GM19455 (cell line): ENCODE measurements around the gene TRAP1.
"Not testable (repeated sequence)": the region's sequence is repeated elsewhere in the genome, so short reads cannot be mapped to it uniquely, and the experiment has no call there.

Source experiments
- ATAC-seq: cut with Tn5 transposase; IDR thresholded peaks from one replicate; pipeline ENCODE4 v1.9.1; 2021; ENCODE audit not compliant: unreplicated experiment

TRAP1 gene

DNA sequence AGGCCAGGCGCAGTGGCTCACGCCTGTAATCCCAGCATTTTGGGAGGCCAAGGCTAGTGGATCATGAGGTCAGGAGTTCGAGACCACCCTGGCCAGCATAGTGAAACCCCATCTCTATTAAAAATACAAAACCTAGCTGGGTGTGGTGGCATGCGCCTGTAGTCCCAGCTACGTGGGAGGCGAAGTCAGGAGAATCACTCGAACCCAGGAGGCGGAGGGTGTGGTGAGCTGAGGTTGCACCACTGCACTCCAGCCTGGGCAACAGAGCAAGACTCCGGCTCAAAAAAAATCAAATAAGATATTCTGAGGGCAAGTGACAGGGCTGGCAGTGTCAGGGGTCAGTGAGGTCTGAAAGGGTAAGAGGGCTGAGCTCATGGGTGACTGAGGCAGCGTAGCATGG, 2.9 kb downstream of the TRAP1 start:
- not testable (repeated sequence) for ATAC-seq

DNA sequence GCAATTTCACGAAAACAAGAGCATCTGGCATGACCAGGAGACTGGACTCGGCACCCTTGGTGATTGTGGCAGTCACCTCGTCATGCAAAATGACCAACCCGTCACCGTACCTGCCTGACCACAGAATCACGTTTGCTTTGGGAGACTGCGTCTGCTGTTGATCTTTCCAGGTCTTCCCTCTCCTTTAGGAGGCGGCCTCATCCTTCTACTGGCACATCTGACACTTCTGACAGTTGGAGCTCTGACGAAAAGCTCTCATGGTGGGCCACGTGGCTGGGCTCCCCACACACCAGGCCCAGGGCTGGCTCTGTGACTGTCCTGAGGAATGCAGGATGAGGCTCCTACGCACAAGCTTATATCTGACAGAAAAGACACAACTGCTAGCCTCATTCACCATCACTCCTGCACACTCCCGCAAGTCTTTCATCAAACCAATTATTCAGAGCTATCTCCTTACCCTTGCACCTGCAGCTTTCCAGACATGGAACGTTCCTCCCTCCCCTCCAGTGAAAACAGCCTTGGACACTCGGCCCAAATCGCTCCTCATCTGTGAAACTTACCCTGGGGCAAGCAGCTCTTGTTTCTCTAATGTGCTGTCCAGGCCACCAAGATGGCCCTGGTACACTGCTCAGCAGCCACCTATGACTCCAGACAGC, 3.6 kb downstream of the TRAP1 start:
- no peak for ATAC-seq

DNA sequence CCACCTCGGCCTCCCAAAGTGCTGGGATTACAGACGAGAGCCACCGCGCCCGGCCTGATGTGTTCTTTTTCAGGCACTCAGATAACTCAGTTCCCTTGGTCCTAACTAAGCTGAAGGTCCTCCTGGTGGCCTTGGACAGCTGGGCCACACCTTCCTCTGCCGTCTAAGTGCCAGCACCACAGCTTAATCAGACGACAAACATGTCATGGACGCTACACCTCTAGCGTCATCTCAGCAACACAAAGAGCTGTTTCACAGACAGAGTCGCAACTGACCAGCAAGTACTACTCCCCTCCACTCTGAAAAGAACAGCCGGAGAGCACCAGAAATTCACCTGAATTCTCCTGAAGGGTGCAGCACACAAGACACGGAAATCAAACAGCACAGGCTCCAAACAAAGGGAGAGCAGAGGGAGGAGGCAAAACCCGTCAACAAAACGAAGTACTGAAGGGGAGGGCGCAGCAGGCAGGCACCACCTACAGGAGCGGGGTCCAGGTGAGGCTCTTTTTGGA, 4.4 kb downstream of the TRAP1 start:
- ATAC-seq: no peak

DNA sequence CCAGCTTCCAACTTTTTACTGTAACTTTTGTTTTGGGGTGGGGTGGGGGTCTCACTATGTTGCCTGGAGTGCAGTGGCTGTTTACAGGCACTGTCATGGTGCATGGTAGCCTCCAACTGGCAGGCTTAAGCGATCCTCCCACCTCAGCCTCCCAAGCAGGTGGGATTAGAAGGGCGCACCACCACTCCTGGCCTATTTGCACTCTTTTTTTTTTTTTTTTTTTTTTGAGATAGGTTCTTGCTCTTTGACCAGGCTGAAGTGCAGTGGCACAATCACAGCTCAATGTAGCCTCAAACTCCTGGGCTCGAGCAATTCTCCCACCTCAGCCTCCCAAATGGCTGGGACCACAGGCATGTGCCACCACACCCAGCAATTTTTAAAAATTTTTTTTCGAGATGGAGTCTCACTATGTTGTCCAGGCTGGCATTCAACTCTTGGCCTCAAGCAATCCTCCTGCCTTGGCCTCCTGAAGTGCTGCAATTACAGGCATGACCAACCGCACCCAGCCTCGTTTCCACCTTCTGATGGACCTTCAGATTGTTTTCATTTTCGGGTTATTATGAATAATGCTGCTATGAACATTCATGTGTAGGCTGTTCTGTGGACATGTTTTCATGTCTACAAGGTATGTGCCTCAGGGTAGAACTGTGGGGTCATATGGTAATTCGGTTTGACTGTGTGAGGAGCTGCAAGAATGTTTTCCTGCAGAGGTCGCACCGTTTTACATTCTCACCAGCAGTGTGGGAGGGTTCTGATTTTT, 10.9 kb downstream of the TRAP1 start:
- no peak for ATAC-seq

DNA sequence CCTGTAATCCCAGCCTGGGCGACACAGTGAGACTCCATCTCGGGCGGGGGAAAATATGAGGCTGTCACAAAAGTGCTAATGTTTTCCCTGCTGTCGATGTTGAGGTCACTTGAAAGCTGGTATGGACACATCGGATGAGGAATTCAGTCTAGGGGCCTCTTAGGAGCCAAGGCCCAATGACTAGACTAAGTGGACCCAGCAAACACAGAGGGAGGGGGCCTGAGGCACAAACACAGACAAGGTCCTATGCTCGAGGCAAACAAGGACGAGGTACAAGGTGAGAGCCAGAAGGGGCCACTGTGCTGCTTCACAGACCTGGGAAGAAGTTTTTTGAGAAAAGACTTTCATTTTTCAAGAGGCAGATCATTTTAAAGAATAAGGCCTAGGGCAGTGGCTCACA, 15.2 kb downstream of the TRAP1 start:
- ATAC-seq: no peak

DNA sequence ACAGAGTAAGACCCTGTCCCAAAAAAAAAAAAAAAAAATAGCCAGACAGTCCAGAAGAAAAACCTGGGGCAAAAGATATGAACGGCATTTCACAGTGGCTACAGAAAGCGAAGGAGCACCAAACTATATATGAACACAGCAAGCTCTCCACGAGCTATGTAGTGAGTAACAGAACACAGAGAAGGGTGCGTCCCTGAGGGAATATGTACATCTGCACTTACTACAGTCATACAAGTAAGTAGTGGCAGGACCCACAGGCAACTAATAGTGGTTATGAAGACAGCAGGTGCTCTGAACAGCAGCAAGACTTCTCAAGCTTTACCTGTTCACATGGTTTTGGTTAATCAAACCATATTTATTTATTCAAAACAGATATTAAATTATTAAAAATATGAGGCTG, 15.8 kb downstream of the TRAP1 start:
- no peak for ATAC-seq

DNA sequence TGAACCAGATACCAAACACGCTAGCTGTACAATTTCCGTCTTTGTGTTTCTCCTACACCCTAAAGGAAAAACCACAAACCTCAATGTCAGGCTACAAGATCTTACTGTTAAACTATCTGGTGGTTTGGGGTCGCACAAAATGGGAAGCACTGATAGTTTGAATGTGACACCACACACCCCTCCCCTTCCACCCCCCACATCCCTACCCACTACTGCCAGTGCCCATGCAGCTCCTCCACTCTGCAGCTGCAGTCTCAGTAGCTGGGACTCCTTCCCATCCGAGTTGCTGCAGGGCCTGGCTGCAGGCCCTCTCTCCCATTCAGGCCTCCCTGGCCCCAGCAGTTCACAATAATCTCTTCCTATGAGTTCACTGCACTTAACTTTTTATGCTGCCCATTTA, 18.4 kb downstream of the TRAP1 start:
- ATAC-seq: no peak

DNA sequence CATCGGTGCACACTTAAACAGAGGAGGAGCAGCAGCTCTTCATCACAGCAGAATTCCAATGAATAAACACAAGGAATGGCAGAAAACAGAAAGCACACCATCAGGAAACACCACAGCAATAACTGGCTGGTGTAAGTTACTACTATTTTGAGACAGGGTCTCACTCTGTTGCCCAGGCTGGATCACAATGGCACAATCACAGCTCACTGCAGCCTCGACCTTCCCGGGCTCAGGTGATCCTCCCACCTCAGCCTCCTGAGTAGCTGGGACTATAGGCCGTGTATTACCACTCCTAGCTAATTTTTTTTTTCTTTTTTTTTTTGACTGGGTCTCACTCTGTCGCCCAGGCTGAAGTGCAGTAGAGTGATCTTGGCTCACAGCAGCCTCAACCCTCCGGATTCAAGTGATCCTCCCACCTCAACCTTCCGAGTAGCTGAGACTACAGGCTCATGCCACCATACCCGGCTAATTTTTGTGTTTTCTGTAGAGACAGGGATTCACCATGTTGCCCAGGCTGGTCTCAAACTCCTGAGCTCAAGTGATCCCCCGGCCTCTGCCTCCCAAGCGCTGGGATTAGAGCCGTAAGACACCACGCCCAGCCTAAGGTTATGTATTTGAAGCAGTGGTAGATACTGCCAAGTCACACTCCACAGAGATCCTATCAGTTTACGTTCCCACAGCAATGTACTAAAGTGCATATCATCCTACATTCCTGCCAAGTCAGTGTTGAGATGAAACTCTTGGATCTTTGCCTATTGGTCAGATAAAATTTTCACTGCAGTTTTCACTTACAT, 20.7 kb downstream of the TRAP1 start:
- no peak for ATAC-seq

DNA sequence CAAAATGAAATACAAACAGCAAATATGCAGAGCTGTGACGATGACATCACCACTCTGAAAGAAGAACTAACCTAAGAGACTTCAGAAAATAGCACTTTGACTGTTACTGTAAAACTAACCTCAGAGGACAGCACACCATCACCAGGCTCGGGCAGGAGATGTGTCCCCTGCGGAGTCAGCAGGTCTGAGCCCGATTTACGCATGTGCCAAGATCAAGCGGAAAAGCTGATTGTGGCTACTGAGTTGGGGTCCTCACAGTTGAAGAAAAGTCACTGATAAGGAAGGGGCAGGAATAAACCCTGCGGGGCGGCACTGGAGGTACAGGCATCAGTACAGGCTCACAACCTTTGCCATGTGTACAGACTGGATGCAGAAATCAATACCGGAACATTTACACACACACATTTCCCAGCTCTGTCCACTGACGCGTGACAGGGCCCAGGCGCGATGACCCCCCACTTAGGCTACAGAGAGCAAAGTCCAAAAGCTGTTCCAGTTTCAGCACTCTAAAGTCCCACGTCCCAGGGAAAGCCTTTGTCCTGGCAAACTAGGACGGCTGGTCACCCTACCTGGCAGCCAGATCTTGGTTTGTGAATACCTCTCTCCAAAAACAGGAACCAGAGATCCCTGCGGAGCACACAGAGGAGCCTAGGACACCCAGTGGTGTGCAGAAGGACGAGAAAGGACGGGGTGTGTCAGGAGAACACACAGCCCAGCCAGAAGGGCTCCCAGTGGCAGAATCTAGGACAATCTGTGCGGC, 21.5 kb downstream of the TRAP1 start:
- no peak for ATAC-seq

DNA sequence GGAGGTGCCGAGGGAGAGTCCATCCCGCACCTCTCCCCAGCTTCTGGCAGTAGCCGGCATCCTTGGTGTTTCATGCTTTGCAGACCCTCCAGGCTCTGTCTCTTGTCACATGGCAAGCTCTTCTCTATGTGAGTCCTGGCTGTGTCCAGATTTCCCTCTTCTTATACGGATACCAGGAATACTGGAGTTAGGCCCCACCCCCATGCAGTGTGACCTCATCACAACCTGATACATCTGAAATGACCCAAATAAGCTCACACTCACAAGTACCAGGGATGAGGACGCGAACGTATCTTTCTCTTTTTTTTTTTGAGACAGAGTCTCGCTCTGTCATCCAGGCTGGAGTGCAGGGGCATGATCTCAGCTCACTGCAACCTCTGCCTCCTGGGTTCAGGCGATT, 23.3 kb downstream of the TRAP1 start:
- ATAC-seq: no peak

DNA sequence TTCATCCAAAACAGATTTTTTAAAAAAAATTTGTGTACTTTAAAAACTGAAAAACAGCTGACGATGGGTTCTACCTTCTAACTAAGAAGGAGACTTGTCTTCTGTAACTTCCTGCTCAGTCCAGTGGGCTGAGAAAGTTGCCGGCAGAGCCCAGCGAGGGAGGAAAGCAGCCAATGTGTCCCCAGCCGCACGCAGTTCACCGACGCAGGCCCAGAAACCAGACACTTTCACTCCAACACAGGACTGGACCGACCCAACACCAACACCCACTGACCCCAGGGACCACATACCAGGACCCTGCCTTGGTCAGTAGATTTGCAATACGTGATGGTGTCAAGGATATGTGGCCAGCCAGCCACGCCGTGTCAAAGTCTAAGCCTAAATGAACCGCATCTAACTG, 25.6 kb downstream of the TRAP1 start:
- ATAC-seq: no peak

DNA sequence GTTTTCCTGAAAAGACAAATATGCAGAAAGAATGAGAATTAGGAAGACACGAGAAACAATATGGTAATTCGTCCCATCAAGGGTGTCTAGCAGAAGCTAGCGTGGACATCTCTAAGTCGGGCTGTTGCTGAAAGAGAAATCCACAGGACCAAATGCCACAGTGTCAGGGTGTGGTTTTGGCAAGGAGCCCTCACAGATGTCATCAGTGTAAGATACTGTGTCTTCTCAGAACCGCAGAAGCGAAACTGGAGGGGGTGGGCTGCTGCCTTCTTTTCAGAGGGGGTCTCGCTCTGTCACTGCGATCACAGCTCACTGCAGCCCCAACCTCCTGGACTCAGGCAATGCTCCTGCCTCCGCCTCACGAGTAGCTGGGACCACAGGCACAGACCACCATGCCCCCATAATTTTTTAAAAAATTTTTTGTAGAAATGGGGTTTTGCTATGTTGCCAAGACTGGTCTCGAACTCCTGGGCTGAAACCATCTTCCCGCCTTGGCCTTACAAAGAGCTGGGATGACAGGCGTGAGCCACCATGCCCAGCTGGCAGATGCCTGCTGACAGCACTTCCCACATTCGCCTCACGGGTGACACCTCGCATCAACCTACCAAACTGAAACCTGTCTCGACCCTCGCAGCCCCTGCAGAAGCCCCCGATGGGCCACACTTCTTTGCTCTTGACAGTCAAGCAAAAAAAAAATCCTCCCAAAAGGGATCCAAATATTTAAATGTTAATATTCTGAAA, 26.2 kb downstream of the TRAP1 start:
- no peak for ATAC-seq

DNA sequence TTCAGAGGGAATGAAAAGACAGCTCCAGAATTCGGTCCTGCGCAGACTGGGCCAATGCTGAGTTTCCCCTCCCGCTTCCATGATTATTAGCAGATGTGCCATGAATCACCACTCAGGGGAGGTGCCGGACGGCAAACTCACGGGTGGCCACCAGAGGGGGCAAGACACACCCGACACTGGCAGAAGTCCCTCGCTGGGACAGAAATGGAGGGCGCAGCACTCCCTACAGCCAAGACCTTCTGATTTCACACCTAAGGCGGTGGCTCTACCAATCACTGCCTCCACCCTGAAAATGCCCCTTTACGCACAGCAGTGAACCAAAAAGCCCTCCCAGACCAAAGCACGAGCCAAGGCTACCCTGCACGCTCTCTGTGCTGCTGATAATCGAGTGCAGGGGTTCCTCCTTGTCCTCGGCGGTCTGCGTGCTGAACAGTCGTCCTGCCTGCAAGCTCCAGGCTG, 26.8 kb downstream of the TRAP1 start:
- no peak for ATAC-seq

DNA sequence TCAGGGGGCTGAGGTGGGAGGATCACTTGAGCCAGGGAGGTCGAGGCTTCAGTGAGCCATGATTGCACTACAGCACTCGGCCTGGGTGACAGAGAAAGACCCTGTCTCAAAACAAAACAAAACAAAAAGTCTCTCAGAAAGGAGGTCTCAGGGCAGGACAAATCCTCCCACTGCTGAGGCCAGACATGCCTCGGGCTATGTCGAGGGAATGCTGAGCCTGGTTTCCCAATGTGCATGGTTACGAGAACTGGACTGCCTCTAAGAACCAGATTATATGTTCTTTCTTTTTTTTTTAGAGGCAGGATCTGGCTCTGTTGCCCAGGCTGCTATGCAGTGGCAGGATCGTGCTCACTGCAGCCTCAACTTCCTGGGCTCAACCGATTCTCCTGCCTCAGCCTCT, 27.6 kb downstream of the TRAP1 start:
- ATAC-seq: no peak

DNA sequence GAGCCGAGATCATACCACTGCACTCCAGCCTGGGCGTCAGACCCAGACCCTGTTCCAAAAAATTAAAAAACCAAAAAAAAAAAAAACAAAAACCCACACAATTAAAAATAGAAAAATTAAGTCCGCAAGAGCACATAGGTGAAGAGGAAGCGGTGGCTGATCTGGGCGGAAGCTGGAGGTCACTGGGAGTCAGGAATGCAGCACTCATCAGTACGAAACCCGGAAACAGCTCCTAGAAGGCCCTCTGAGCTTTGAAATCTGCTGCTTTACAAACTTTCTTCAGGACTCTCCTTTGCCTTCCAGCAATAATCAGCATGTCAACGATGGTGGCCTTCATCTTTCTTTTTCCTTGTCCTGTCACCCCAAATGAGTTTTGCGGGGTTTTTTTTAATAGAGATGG, 29.5 kb downstream of the TRAP1 start:
- no peak for ATAC-seq

DNA sequence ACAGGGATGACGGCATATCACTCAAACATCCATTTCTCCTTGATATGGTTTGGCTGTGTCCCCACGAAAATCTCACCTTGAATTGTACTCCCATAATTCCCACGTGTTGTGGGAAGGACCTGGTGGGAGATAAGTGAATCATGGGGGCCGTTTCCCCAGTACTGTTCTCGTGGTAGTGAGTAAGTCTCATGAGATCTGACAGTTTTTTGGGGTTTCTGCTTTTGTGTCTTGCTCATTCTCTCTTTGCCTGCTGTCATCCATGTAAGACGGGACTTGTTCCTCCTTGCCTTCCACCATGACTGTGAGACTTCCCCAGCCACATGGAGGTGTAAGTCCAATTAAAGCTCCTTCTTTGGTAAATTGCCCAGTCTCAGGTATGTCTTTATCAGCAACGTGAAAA, 30.3 kb downstream of the TRAP1 start:
- ATAC-seq: no peak

DNA sequence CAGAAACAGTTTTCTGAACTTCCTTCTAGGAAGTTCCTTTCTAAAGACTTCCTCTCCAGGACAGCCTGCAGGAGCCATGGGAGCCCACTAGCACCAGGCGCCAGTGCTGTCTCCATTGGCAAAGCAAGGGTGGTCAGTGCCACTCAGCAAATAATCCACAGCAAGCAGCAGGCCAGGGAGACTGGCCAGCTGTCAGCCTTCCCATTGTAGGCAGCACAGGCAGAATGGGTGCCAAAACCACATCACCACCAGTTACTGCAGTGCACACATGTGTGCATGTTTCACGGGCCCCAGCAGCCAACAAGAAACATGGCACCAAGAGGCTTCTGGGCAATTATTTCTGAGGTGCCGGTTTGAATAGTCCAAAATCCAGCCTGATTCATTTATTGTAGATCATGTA, 36.1 kb downstream of the TRAP1 start:
- no peak for ATAC-seq

DNA sequence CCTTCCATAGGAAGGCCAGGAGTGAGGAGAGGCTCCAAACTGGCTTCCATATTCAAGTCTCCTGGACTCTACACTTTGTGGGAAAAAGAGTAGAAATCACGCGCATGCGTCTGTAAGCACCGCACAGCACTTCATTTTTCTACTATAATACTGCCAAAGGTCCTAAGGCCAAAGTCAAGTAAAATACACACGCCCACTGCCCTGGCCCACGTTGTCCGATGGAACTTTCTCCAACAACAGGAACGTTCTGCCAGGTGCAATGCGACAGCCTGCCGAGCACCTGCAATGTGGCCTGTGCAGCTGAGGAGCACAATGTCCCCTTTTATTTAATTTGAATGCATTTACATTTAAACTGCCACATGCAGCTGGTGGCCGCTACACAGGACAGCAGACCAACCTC, 39.3 kb downstream of the TRAP1 start:
- no peak for ATAC-seq

DNA sequence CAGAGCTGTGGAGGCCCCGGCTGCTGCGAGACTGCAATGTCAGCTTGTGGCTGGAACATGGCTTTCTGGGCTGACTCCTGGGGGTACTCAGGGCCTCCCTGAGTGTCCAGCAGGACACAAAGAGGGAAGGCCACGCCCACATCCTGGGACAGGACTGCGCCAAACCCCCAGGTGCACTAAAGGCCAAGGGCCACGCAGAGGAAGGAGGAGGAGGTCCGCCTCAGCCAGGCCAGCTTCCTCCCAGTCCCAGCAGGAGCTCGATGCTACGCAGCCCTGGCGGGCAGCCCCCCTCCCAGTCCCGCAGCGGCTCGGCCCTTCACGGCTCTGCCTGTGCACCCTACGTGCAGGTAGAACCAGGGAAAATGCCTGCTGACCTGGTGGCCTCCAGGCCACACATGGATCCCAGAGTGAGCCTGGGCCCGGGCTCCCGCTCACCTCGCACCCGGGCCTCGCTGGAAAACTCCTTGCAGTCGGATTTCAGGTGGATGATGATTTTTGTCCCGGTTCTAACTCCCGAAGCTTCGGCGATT, 41.7 kb downstream of the TRAP1 start:
- ATAC-seq: no peak
